Progenitor cell of endocrine pancreas (in vitro differentiated cells): Measurements from ENCODE around the gene MNT. TPM values are rescaled to one million over a fixed set of nuclear protein-coding genes. Genes with fewer than 3 reads are reported as not detected.

Experiments
- DNase-seq: peaks from one replicate; pipeline ENCODE4 v3.0.0; 2021; ENCODE audit warnings: low spot score; ENCODE audit not compliant: unreplicated experiment
- H3K27ac Mint-ChIP-seq: 2 replicates; pipeline ENCODE4 v1.8.0; 2021; ENCODE audit warnings: mild to moderate bottlenecking, moderate library complexity, mixed read lengths
- H3K27me3 Mint-ChIP-seq: 2 replicates; pipeline ENCODE4 v1.8.0; 2021; ENCODE audit warnings: mixed read lengths
- H3K36me3 Mint-ChIP-seq: 2 replicates; pipeline ENCODE4 v1.8.0; 2022; ENCODE audit warnings: mixed read lengths; ENCODE audit not compliant: insufficient read depth
- H3K4me1 Mint-ChIP-seq: 2 replicates; pipeline ENCODE4 v1.8.0; 2021; ENCODE audit warnings: low read depth, mixed read lengths
- H3K4me3 Mint-ChIP-seq: 2 replicates; pipeline ENCODE4 v1.8.0; 2021; ENCODE audit warnings: low read depth, mild to moderate bottlenecking, moderate library complexity, mixed read lengths
- H3K9me3 Mint-ChIP-seq: 2 replicates; pipeline ENCODE4 v1.8.0; 2021; ENCODE audit warnings: low read depth, mixed read lengths
- CTCF ChIP-seq: fragments of 200-600 bp; sonication (generic); IDR thresholded peaks from one replicate; pipeline ENCODE4 v1.5.0; 2021; ENCODE audit warnings: antibody characterized with exemption, mild to moderate bottlenecking; ENCODE audit not compliant: unreplicated experiment
- total RNA-seq: library from RNA; stranded (reverse); gene quantifications from 2 replicates; pipeline ENCODE4 v1.2.1, GENCODE V29; 2021

The MNT gene
- total RNA-seq, 1 donor from 2014 or later, result 32.1 TPM

- no peak for TF ChIP-seq CTCF
- Mint-ChIP-seq H3K4me3 (no peak overlapping the region), H3K9me3 (no peaks in the 10 kb centered on the region), H3K27ac (no peak overlapping the region), H3K27me3 (no peaks in the 10 kb centered on the region), H3K4me1 (peaks cover 12% of the 10 kb centered on the region), H3K36me3 (peaks cover 5% of the 10 kb centered on the region)
- no peak for DNase-seq
Measured at GRCh38 chr17:2343421-2343820, 57.4 kb downstream of the MNT start.

GRCh38 chr17:2338315-2338657 is 62.6 kb downstream of the MNT start:
- H3K27me3 Mint-ChIP-seq, result no peaks in the 10 kb centered on the region
- H3K27ac Mint-ChIP-seq, result peak overlapping the region; percentile 85
- DNase-seq, result no peak
- H3K9me3 Mint-ChIP-seq, result no peaks in the 10 kb centered on the region
- peaks cover 8% of the 10 kb centered on the region for H3K36me3 Mint-ChIP-seq
- no peak for TF ChIP-seq CTCF
- peak overlapping the region; percentile 82 for H3K4me3 Mint-ChIP-seq
- peaks cover 15% of the 10 kb centered on the region for H3K4me1 Mint-ChIP-seq

- H3K36me3 Mint-ChIP-seq, result peaks cover 8% of the 10 kb centered on the region
- H3K4me3 Mint-ChIP-seq, result peak overlapping the region; percentile 98
- peak; percentile 53 for DNase-seq
- peaks cover 15% of the 10 kb centered on the region for H3K4me1 Mint-ChIP-seq
- TF ChIP-seq CTCF, result no peak
- no peaks in the 10 kb centered on the region for H3K9me3 Mint-ChIP-seq
- no peaks in the 10 kb centered on the region for H3K27me3 Mint-ChIP-seq
- H3K27ac Mint-ChIP-seq, result peak overlapping the region; percentile 85
Measured at GRCh38 chr17:2337544-2338314, 63.1 kb downstream of the MNT start.

GRCh38 chr17:2336852-2337543 is 63.9 kb downstream of the MNT start, which contains the start of gene SGSM2:
TSS of gene SGSM2 (plus strand) at chr17:2337501. CDS start at chr17:2337689, 188 bp downstream.
- H3K27ac Mint-ChIP-seq, result peak within 1 kb of the TSS; percentile 96
- H3K27me3 Mint-ChIP-seq, result no peaks in the 10 kb centered on the region
- H3K4me1 Mint-ChIP-seq, result peaks cover 15% of the 10 kb centered on the region
- no peaks in the 10 kb centered on the region for H3K9me3 Mint-ChIP-seq
- H3K4me3 Mint-ChIP-seq, result peak within 1 kb of the TSS; percentile 98
- no peak for TF ChIP-seq CTCF
- peak; percentile 69 for DNase-seq
- H3K36me3 Mint-ChIP-seq, result peaks cover 8% of the 10 kb centered on the region

- Mint-ChIP-seq H3K9me3 (no peaks in the 10 kb centered on the region), H3K36me3 (peaks cover 6% of the 10 kb centered on the region), H3K4me3 (peak within 1 kb of the TSS; percentile 98), H3K27ac (peak within 1 kb of the TSS; percentile 96), H3K27me3 (no peaks in the 10 kb centered on the region), H3K4me1 (peaks cover 15% of the 10 kb centered on the region)
- TF ChIP-seq CTCF, result peak; percentile 18
- peak; percentile 81 for DNase-seq
Measured at GRCh38 chr17:2336215-2336851, 64.5 kb downstream of the MNT start, which contains the start of gene TSR1. TSS of gene TSR1 (minus strand) at chr17:2336457. CDS start at chr17:2336427, 30 bp downstream.
